K562 (cell line): Measurements from ENCODE around the gene ITPRIPL1. TPM values are rescaled to one million over a fixed set of nuclear protein-coding genes. Genes with fewer than 3 reads are reported as not detected.

Experiments used
- ATAC-seq: fragments of 200-7000 bp; cut with Tn5 transposase; 3 replicates; pipeline ENCODE4 v1.9.1; 2020; ENCODE audit warnings: moderate library complexity
- BruUV-seq: library from RNA; stranded (reverse); fragments of 400-500 nt; replicated peaks from 2 replicates; lab custom pipeline; 2021; lab: Mats Ljungman, UMichigan
- CTCF ChIA-PET: fragments of 300-600 bp; formaldehyde crosslinking; extraction: SDS; loops from one replicate; lab custom pipeline; 2021; ENCODE audit warnings: low intra/inter-chr PET ratio; lab: Yijun Ruan, JAX
- POLR2A ChIA-PET: fragments of 300-600, 350-650 bp; sonication (Branson Sonifier 250); formaldehyde crosslinking; extraction: SDS; loops from one replicate; lab custom pipeline; 2021; ENCODE audit warnings: antibody characterized with exemption, inconsistent platforms; lab: Yijun Ruan, JAX
- DNase-seq, 4 experiments: peaks; one replicate each; pipeline versions ENCODE4 v3.0.0 to v3.0.0-alpha.2; 2011 to 2018; ENCODE audit warnings: low spot score in 3 of 4, mixed read lengths in 3 of 4; ENCODE audit errors: extremely low read depth in 1 of 4
- FAIRE-seq: peaks from 2 replicates; lab custom pipeline; 2011; peaks lifted over from hg19 to GRCh38; lab: Jason Lieb, UNC
- H2AFZ ChIP-seq: 2 replicates; pipeline ENCODE4 v1.6.0; 2011; ENCODE audit warnings: low read depth, low read length, control low read depth, inconsistent platforms
- H3K27ac ChIP-seq: fragments of 200-600 bp; 3 replicates; pipeline ENCODE4 v1.8.0; 2011; ENCODE audit warnings: low read depth, mild to moderate bottlenecking, control low read depth, inconsistent platforms, low read length, moderate library complexity, mixed read lengths; ENCODE audit errors: extremely low read depth
- H3K27me3 ChIP-seq, 2 experiments: fragments of 300-600 bp in 1 of 2; 2 replicates in 1 of 2; 3 replicates in 1 of 2; pipeline versions ENCODE4 v1.6.0 to v1.8.0; 2011; ENCODE audit warnings: inconsistent platforms in 2 of 2, low read length in 2 of 2, mild to moderate bottlenecking in 1 of 2, mixed read lengths in 1 of 2, moderate library complexity in 1 of 2; ENCODE audit not compliant: control insufficient read depth in 2 of 2, insufficient read depth in 2 of 2
- H3K36me3 ChIP-seq: fragments of 300-600 bp; 3 replicates; pipeline ENCODE4 v1.8.0; 2011; ENCODE audit warnings: mild to moderate bottlenecking, low read length, inconsistent platforms; ENCODE audit not compliant: control insufficient read depth, insufficient read depth
- H3K4me1 ChIP-seq, 2 experiments: fragments of 200-600 bp in 1 of 2; replicated peaks in 1 of 2; 2 replicates in 1 of 2; 3 replicates in 1 of 2; pipeline versions ENCODE4 v1.5.1 to v1.8.0; 2011; ENCODE audit warnings: inconsistent platforms in 2 of 2, low read length in 2 of 2, mild to moderate bottlenecking in 1 of 2, mixed read lengths in 1 of 2, moderate library complexity in 1 of 2; ENCODE audit not compliant: control insufficient read depth in 2 of 2, insufficient read depth in 2 of 2
- H3K4me2 ChIP-seq: 2 replicates; pipeline ENCODE4 v1.6.1; 2011; ENCODE audit warnings: low read length, control low read depth, inconsistent platforms, mixed read lengths; ENCODE audit not compliant: insufficient read depth
- H3K4me3 ChIP-seq: fragments of 200-600 bp; sonication (generic), shearing (Covaris generic); 2 replicates; pipeline ENCODE4 v1.5.1; 2016; ENCODE audit warnings: control low read depth, inconsistent platforms
- H3K79me2 ChIP-seq: fragments of 200-600 bp; 3 replicates; pipeline ENCODE4 v1.8.0; 2011; ENCODE audit warnings: low read length, inconsistent platforms; ENCODE audit not compliant: control insufficient read depth, insufficient read depth
- H3K9ac ChIP-seq, 2 experiments: 2 replicates each; pipeline versions ENCODE4 v1.6.0 to v1.6.1; 2011; ENCODE audit warnings: low read depth in 2 of 2, low read length in 2 of 2, control low read depth in 1 of 2, inconsistent platforms in 1 of 2, mild to moderate bottlenecking in 1 of 2, mixed read lengths in 1 of 2; ENCODE audit not compliant: insufficient read depth in 1 of 2
- H3K9me1 ChIP-seq: one replicate; pipeline ENCODE4 v1.6.0; 2011; ENCODE audit warnings: inconsistent platforms, mild to moderate bottlenecking, low read length, moderate library complexity; ENCODE audit not compliant: control insufficient read depth, insufficient read depth
- H3K9me3 ChIP-seq: replicated peaks from 2 replicates; pipeline ENCODE4 v1.5.1; 2011; ENCODE audit warnings: low read depth, low read length, inconsistent platforms; ENCODE audit not compliant: control insufficient read depth, insufficient read depth
- H4K20me1 ChIP-seq: replicated peaks from 2 replicates; pipeline ENCODE4 v1.6.1; 2011; ENCODE audit warnings: low read length, inconsistent platforms, mixed read lengths; ENCODE audit not compliant: control insufficient read depth, insufficient read depth
- MEIS2 ChIP-seq: fragments of 450-650 bp; IDR thresholded peaks from 2 replicates; pipeline ENCODE4 v1.6.1; 2014; ENCODE audit warnings: mild to moderate bottlenecking; ENCODE audit not compliant: partially characterized antibody
- ZNF766 ChIP-seq: fragments of 200-800 bp; sonication (Bioruptor generic); conservative IDR thresholded peaks from 2 replicates; pipeline ENCODE4 v1.6.1; 2016; ENCODE audit warnings: missing genetic modification characterization, missing compliant biosample characterization
- WGBS: fragments of 100-300 bp; shearing (Covaris generic); methylation state at CpG from one replicate; pipeline ENCODE4 v1.1.6; 2016; ENCODE audit warnings: low coverage, mixed read lengths; ENCODE audit not compliant: insufficient coverage; ENCODE audit errors: missing lambda C conversion rate; 5-methylcytosine and 5-hydroxymethylcytosine counted together
- in situ Hi-C: fragments of 300-500 bp; cut with MboI; formaldehyde crosslinking; loops from 4 replicates; pipeline ENCODE4 v1.15.0; 2018; ENCODE audit warnings: inconsistent platforms, mixed read lengths
- intact Hi-C: fragments of 100-400 bp; cut with micrococcal nuclease; formaldehyde crosslinking; loops from 2 replicates; pipeline ENCODE4 v1.14.2; 2022
- polyA plus RNA-seq, 8 experiments: library from polyadenylated mRNA; depleted of rRNA in 4 of 8; stranded (reverse) in 5 of 8; unstranded in 3 of 8; fragments of >200 nt; fragmentation: Nextera tagmentation in 2 of 8; fragmentation: Illumina TruSeq in 1 of 8; extraction: Ambion mirVana in 2 of 8; extraction: Trizol in 1 of 8; gene quantifications; 2 replicates each; pipeline versions ENCODE4 v1.2.1 to v1.2.3, GENCODE V29; 2011 to 2014; ENCODE audit warnings: inconsistent platforms in 1 of 8, missing spikeins in 1 of 8
- total RNA-seq, 7 experiments: library from RNA; depleted of rRNA in 6 of 7; stranded (reverse); fragments of >200 nt in 6 of 7; fragmentation: Illumina TruSeq in 2 of 7; extraction: Trizol in 2 of 7; gene quantifications; 2 replicates each; pipeline versions ENCODE4 v1.2.1 to v1.2.3, GENCODE V29; 2011 to 2021; ENCODE audit warnings: low replicate concordance in 1 of 7
- TF ChIP-seq, protein P1 (sequence below), 3 experiments: fragments of 200-800 bp in 1 of 3; sonication (Bioruptor generic) in 1 of 3; sonication (generic) in 1 of 3; formaldehyde crosslinking in 1 of 3; IDR thresholded peaks; 2 replicates each; pipeline versions ENCODE4 v1.6.1 to v1.8.0; 2016 to 2022; ENCODE audit warnings: mild to moderate bottlenecking in 2 of 3, missing compliant biosample characterization in 2 of 3, missing genetic modification characterization in 2 of 3, missing genetic modification reagents in 1 of 3
- TF ChIP-seq, protein P2 (sequence below): fragments of 250-450 bp; sonication (Bioruptor Pico); IDR thresholded peaks from 2 replicates; pipeline ENCODE4 v1.4.0; 2020; ENCODE audit warnings: mild to moderate bottlenecking
- TF ChIP-seq, protein P3 (sequence below): fragments of 200-600 bp; sonication (generic); IDR thresholded peaks from one replicate; pipeline ENCODE4 v1.6.1; 2012; ENCODE audit warnings: mild to moderate bottlenecking, low read depth, low read length, inconsistent platforms

The ITPRIPL1 gene
- total and polyA plus RNA-seq, 9 of the 15 experiments (the other 6 are each of a cell fraction or from before 2014, with no cell fraction given) = 0.99 to 9.0 (median 6.4) TPM

DNA sequence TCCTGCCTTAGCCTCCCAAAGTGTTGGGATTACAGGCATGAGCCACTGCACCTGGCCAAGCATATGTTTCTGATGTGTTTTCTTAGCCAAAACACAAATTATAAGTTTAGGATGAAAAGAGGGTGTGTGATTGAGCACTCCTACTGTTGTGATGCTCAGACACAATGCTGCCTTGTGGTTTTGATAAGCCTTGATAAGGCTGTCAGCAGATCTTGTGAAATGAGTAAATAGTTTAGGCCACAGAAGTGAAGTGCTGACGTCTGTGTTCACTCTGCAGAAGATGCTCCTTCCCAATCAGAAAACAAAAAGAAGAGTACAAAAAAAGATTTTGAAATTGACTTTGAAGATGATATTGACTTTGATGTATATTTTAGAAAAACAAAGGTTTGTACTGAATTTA lies 34.7 kb downstream of the ITPRIPL1 start:
- ATAC-seq = no peak
- peak; percentile 42 for FAIRE-seq
- in situ Hi-C loops (no loop called here), intact Hi-C loops (no loop called here)
- H3K79me2 ChIP-seq = no peaks in the 10 kb centered on the region
- WGBS = 47% methylated on average over 1 of the region's 1 CpG
- TF ChIP-seq, protein P1, sequence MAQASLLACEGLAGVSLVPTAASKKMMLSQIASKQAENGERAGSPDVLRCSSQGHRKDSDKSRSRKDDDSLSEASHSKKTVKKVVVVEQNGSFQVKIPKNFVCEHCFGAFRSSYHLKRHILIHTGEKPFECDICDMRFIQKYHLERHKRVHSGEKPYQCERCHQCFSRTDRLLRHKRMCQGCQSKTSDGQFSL (CRISPR knock-in tag; IDR thresholded peaks at IDR 0.05) = no peak
- TF ChIP-seq, protein P1 (tag; IDR thresholded peaks at IDR 0.05) = no peak
- no peak for TF ChIP-seq ZNF766 (CRISPR knock-in tag)
- TF ChIP-seq, protein P2, sequence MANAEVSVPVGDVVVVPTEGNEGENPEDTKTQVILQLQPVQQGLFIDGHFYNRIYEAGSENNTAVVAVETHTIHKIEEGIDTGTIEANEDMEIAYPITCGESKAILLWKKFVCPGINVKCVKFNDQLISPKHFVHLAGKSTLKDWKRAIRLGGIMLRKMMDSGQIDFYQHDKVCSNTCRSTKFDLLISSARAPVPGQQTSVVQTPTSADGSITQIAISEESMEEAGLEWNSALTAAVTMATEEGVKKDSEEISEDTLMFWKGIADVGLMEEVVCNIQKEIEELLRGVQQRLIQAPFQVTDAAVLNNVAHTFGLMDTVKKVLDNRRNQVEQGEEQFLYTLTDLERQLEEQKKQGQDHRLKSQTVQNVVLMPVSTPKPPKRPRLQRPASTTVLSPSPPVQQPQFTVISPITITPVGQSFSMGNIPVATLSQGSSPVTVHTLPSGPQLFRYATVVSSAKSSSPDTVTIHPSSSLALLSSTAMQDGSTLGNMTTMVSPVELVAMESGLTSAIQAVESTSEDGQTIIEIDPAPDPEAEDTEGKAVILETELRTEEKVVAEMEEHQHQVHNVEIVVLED (CRISPR knock-in tag) = no peak
- TF ChIP-seq MEIS2 = peak; percentile 19
- TF ChIP-seq, protein P3, sequence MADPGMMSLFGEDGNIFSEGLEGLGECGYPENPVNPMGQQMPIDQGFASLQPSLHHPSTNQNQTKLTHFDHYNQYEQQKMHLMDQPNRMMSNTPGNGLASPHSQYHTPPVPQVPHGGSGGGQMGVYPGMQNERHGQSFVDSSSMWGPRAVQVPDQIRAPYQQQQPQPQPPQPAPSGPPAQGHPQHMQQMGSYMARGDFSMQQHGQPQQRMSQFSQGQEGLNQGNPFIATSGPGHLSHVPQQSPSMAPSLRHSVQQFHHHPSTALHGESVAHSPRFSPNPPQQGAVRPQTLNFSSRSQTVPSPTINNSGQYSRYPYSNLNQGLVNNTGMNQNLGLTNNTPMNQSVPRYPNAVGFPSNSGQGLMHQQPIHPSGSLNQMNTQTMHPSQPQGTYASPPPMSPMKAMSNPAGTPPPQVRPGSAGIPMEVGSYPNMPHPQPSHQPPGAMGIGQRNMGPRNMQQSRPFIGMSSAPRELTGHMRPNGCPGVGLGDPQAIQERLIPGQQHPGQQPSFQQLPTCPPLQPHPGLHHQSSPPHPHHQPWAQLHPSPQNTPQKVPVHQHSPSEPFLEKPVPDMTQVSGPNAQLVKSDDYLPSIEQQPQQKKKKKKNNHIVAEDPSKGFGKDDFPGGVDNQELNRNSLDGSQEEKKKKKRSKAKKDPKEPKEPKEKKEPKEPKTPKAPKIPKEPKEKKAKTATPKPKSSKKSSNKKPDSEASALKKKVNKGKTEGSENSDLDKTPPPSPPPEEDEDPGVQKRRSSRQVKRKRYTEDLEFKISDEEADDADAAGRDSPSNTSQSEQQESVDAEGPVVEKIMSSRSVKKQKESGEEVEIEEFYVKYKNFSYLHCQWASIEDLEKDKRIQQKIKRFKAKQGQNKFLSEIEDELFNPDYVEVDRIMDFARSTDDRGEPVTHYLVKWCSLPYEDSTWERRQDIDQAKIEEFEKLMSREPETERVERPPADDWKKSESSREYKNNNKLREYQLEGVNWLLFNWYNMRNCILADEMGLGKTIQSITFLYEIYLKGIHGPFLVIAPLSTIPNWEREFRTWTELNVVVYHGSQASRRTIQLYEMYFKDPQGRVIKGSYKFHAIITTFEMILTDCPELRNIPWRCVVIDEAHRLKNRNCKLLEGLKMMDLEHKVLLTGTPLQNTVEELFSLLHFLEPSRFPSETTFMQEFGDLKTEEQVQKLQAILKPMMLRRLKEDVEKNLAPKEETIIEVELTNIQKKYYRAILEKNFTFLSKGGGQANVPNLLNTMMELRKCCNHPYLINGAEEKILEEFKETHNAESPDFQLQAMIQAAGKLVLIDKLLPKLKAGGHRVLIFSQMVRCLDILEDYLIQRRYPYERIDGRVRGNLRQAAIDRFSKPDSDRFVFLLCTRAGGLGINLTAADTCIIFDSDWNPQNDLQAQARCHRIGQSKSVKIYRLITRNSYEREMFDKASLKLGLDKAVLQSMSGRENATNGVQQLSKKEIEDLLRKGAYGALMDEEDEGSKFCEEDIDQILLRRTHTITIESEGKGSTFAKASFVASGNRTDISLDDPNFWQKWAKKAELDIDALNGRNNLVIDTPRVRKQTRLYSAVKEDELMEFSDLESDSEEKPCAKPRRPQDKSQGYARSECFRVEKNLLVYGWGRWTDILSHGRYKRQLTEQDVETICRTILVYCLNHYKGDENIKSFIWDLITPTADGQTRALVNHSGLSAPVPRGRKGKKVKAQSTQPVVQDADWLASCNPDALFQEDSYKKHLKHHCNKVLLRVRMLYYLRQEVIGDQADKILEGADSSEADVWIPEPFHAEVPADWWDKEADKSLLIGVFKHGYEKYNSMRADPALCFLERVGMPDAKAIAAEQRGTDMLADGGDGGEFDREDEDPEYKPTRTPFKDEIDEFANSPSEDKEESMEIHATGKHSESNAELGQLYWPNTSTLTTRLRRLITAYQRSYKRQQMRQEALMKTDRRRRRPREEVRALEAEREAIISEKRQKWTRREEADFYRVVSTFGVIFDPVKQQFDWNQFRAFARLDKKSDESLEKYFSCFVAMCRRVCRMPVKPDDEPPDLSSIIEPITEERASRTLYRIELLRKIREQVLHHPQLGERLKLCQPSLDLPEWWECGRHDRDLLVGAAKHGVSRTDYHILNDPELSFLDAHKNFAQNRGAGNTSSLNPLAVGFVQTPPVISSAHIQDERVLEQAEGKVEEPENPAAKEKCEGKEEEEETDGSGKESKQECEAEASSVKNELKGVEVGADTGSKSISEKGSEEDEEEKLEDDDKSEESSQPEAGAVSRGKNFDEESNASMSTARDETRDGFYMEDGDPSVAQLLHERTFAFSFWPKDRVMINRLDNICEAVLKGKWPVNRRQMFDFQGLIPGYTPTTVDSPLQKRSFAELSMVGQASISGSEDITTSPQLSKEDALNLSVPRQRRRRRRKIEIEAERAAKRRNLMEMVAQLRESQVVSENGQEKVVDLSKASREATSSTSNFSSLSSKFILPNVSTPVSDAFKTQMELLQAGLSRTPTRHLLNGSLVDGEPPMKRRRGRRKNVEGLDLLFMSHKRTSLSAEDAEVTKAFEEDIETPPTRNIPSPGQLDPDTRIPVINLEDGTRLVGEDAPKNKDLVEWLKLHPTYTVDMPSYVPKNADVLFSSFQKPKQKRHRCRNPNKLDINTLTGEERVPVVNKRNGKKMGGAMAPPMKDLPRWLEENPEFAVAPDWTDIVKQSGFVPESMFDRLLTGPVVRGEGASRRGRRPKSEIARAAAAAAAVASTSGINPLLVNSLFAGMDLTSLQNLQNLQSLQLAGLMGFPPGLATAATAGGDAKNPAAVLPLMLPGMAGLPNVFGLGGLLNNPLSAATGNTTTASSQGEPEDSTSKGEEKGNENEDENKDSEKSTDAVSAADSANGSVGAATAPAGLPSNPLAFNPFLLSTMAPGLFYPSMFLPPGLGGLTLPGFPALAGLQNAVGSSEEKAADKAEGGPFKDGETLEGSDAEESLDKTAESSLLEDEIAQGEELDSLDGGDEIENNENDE = no peak
- H3K9ac ChIP-seq = no peak overlapping the region
- H3K27me3 ChIP-seq = no peaks in the 10 kb centered on the region
- H3K9me3 ChIP-seq = no peaks in the 10 kb centered on the region
- H3K36me3 ChIP-seq = peaks cover 94% of the 10 kb centered on the region
- ChIA-PET CTCF (no interaction called here), POLR2A (no interaction called here)
- no peak overlapping the region for H3K27ac ChIP-seq
- no peaks in the 10 kb centered on the region for H3K4me1 ChIP-seq
- H4K20me1 ChIP-seq = no peaks in the 10 kb centered on the region
- H3K4me2 ChIP-seq = no peak overlapping the region
- H2AFZ ChIP-seq = no peak overlapping the region
- BruUV-seq = no TSS peak
- H3K4me3 ChIP-seq = no peak overlapping the region
- no peaks in the 10 kb centered on the region for H3K9me1 ChIP-seq
- no peak for DNase-seq
